Suprapubic skin (tissue), 4 donors: ENCODE results near the gene SDHA.

Source experiments
- CTCF ChIP-seq, 2 donors: fragments of 200-600 bp in 1 of 2; fragments of 450-650 bp in 1 of 2; sonication (generic) in 1 of 2; IDR thresholded peaks; one replicate each; pipeline ENCODE4 v1.5.1; 2016 to 2019; ENCODE audit warnings: antibody characterized with exemption in 2 of 2, mild to moderate bottlenecking in 1 of 2, moderate library complexity in 1 of 2
- EP300 ChIP-seq: sonication (generic); formaldehyde crosslinking; IDR thresholded peaks from one replicate; pipeline ENCODE4 v1.6.1; 2017; ENCODE audit warnings: antibody characterized with exemption
- POLR2A ChIP-seq, 2 donors: fragments of 450-650 bp; IDR thresholded peaks; one replicate each; pipeline ENCODE4 v1.6.1; 2017; ENCODE audit warnings: antibody characterized with exemption in 2 of 2, mild to moderate bottlenecking in 2 of 2, moderate library complexity in 2 of 2
- POLR2AphosphoS5 ChIP-seq, 3 donors: sonication (generic); formaldehyde crosslinking; IDR thresholded peaks; one replicate each; pipeline ENCODE4 v1.6.1; 2017; ENCODE audit warnings: antibody characterized with exemption in 3 of 3

GRCh38 chr5:174291-174600 lies 43.9 kb upstream of the SDHA start:
- TF ChIP-seq CTCF (IDR thresholded peaks at IDR 0.05), result no peak
- no peak for TF ChIP-seq POLR2A (IDR thresholded peaks at IDR 0.05)
- no peak for TF ChIP-seq POLR2AphosphoS5 (IDR thresholded peaks at IDR 0.05)
- TF ChIP-seq EP300, result no peak
